Astrocyte (in vitro differentiated cells and primary cell): ENCODE results near the gene SEC24D. TPM values are rescaled to one million over a fixed set of nuclear protein-coding genes. Genes with fewer than 3 reads are reported as not detected.
A peak's percentile ranks its signal among the peaks of the same experiment; 100 is the strongest.

ENCODE experiments used
- DNase-seq: peaks from one replicate; pipeline ENCODE4 v3.0.0-alpha.2; 2010; ENCODE audit warnings: low read depth
- FAIRE-seq: peaks from 2 replicates; lab custom pipeline; 2011; peaks lifted over from hg19 to GRCh38; lab: Jason Lieb, UNC
- H2AFZ ChIP-seq: 2 replicates; pipeline ENCODE4 v1.6.0; 2012; ENCODE audit warnings: low read depth, low read length, inconsistent platforms
- H3K27ac ChIP-seq: 2 replicates; pipeline ENCODE4 v1.5.1; 2011; ENCODE audit warnings: low read depth, low read length, inconsistent platforms
- H3K27me3 ChIP-seq: 2 replicates; pipeline ENCODE4 v1.6.0; 2011; ENCODE audit warnings: low read length, inconsistent platforms; ENCODE audit not compliant: insufficient read depth
- H3K36me3 ChIP-seq: 2 replicates; pipeline ENCODE4 v1.5.1; 2011; ENCODE audit warnings: low read length, inconsistent platforms; ENCODE audit not compliant: insufficient read depth
- H3K4me1 ChIP-seq: 2 replicates; pipeline ENCODE4 v1.5.1; 2011; ENCODE audit warnings: low read length, inconsistent platforms; ENCODE audit not compliant: insufficient read depth
- H3K4me2 ChIP-seq: 2 replicates; pipeline ENCODE4 v1.6.0; 2012; ENCODE audit warnings: low read length, inconsistent platforms
- H3K4me3 ChIP-seq: 2 replicates; pipeline ENCODE4 v1.5.1; 2011; ENCODE audit warnings: low read depth, mild to moderate bottlenecking, low read length, inconsistent platforms; ENCODE audit not compliant: insufficient read depth
- H3K79me2 ChIP-seq: 2 replicates; pipeline ENCODE4 v1.6.0; 2012; ENCODE audit warnings: mild to moderate bottlenecking, low read length, inconsistent platforms; ENCODE audit not compliant: insufficient read depth
- H3K9ac ChIP-seq: 2 replicates; pipeline ENCODE4 v1.6.0; 2012; ENCODE audit warnings: mild to moderate bottlenecking, low read length, inconsistent platforms
- H3K9me3 ChIP-seq: 2 replicates; pipeline ENCODE4 v1.5.1; 2012; ENCODE audit warnings: low read depth, mild to moderate bottlenecking, low read length, inconsistent platforms; ENCODE audit not compliant: insufficient read depth
- H4K20me1 ChIP-seq: 2 replicates; pipeline ENCODE4 v1.6.0; 2012; ENCODE audit warnings: low read length, inconsistent platforms; ENCODE audit not compliant: insufficient read depth
- H3K27ac Mint-ChIP-seq: one replicate; pipeline ENCODE4 v1.8.0; 2021; ENCODE audit warnings: mild to moderate bottlenecking, mixed read lengths; ENCODE audit not compliant: unreplicated experiment
- H3K27me3 Mint-ChIP-seq: one replicate; pipeline ENCODE4 v1.8.0; 2021; ENCODE audit warnings: low read depth, mixed read lengths; ENCODE audit not compliant: unreplicated experiment
- H3K36me3 Mint-ChIP-seq: one replicate; pipeline ENCODE4 v1.8.0; 2021; ENCODE audit warnings: low read depth, mixed read lengths; ENCODE audit not compliant: unreplicated experiment
- H3K4me1 Mint-ChIP-seq: one replicate; pipeline ENCODE4 v1.8.0; 2021; ENCODE audit warnings: low read depth, mixed read lengths; ENCODE audit not compliant: unreplicated experiment
- H3K4me3 Mint-ChIP-seq: one replicate; pipeline ENCODE4 v1.8.0; 2021; ENCODE audit warnings: mild to moderate bottlenecking, moderate library complexity, mixed read lengths; ENCODE audit not compliant: unreplicated experiment
- H3K9me3 Mint-ChIP-seq: one replicate; pipeline ENCODE4 v1.8.0; 2021; ENCODE audit warnings: mild to moderate bottlenecking, mixed read lengths; ENCODE audit not compliant: unreplicated experiment
- CTCF ChIP-seq: IDR thresholded peaks from 2 replicates; pipeline ENCODE4 v1.5.1; 2011; ENCODE audit warnings: low read depth, mild to moderate bottlenecking, inconsistent platforms, low read length, moderate library complexity; ENCODE audit not compliant: insufficient read depth
- EZH2 ChIP-seq: IDR thresholded peaks from 2 replicates; pipeline ENCODE4 v1.6.1; 2012; ENCODE audit warnings: mild to moderate bottlenecking, low read length, inconsistent platforms; ENCODE audit not compliant: insufficient read depth
- total RNA-seq: library from RNA; stranded (reverse); gene quantifications from 2 replicates; pipeline ENCODE4 v1.2.1, GENCODE V29; 2021

SEC24D gene
- total RNA-seq, 1 donor from 2014 or later: 187 TPM

- H2AFZ ChIP-seq: no peak overlapping the region
- no peaks in the 10 kb centered on the region for H3K27me3 ChIP-seq
- H3K4me3 ChIP-seq: no peak overlapping the region
- H3K36me3 ChIP-seq: peaks cover 13% of the 10 kb centered on the region
- FAIRE-seq (no peak), DNase-seq (no peak)
- peak overlapping the region; percentile 14 for H3K4me2 ChIP-seq
- peaks cover 48% of the 10 kb centered on the region for H3K4me1 Mint-ChIP-seq
- H4K20me1 ChIP-seq: peaks cover 64% of the 10 kb centered on the region
- H3K4me3 Mint-ChIP-seq: peak overlapping the region; percentile 29
- H3K9me3 ChIP-seq: no peaks in the 10 kb centered on the region
- H3K9ac ChIP-seq: no peak overlapping the region
- no peaks in the 10 kb centered on the region for H3K27me3 Mint-ChIP-seq
- H3K27ac Mint-ChIP-seq: peak overlapping the region; percentile 49
- TF ChIP-seq CTCF (no peak), EZH2 (no peak)
- H3K27ac ChIP-seq: no peak overlapping the region
- H3K4me1 ChIP-seq: peaks cover 30% of the 10 kb centered on the region
- H3K79me2 ChIP-seq: peaks cover 55% of the 10 kb centered on the region
- peaks cover 23% of the 10 kb centered on the region for H3K36me3 Mint-ChIP-seq
- peaks cover 5% of the 10 kb centered on the region for H3K9me3 Mint-ChIP-seq
Measured at GRCh38 chr4:118775405-118775804, 60.5 kb downstream of the SEC24D start.

- Histone ChIP-seq H3K9me3 (no peaks in the 10 kb centered on the region), H3K27ac (peak overlapping the region; percentile 0), H3K79me2 (peaks cover 59% of the 10 kb centered on the region), H3K36me3 (peaks cover 18% of the 10 kb centered on the region), H3K4me1 (peaks cover 30% of the 10 kb centered on the region), H3K4me2 (peak overlapping the region; percentile 14), H2AFZ (no peak overlapping the region), H3K4me3 (no peak overlapping the region), H3K27me3 (no peaks in the 10 kb centered on the region), H4K20me1 (peaks cover 68% of the 10 kb centered on the region), H3K9ac (no peak overlapping the region)
- no peak for TF ChIP-seq CTCF
- no peak for TF ChIP-seq EZH2
- H3K36me3 Mint-ChIP-seq: peaks cover 19% of the 10 kb centered on the region
- no peak overlapping the region for H3K4me3 Mint-ChIP-seq
- peaks cover under 1% of the 10 kb centered on the region for H3K9me3 Mint-ChIP-seq
- no peaks in the 10 kb centered on the region for H3K27me3 Mint-ChIP-seq
- FAIRE-seq (no peak), DNase-seq (peak; percentile 48)
- peaks cover 53% of the 10 kb centered on the region for H3K4me1 Mint-ChIP-seq
- no peak overlapping the region for H3K27ac Mint-ChIP-seq
Measured at GRCh38 chr4:118774989-118775388, 60.9 kb downstream of the SEC24D start.

GRCh38 chr4:118774321-118774720 is 61.6 kb downstream of the SEC24D start:
- no peak for DNase-seq
- no peak overlapping the region for H3K9ac ChIP-seq
- peak overlapping the region; percentile 14 for H3K4me2 ChIP-seq
- Mint-ChIP-seq H3K4me3 (no peak overlapping the region), H3K4me1 (peaks cover 56% of the 10 kb centered on the region), H3K9me3 (no peaks in the 10 kb centered on the region), H3K36me3 (peaks cover 15% of the 10 kb centered on the region), H3K27me3 (no peaks in the 10 kb centered on the region), H3K27ac (no peak overlapping the region)
- no peak for TF ChIP-seq EZH2
- TF ChIP-seq CTCF: no peak
- H3K4me3 ChIP-seq: no peak overlapping the region
- no peak for FAIRE-seq
- H3K9me3 ChIP-seq: no peaks in the 10 kb centered on the region
- peak overlapping the region; percentile 0 for H3K27ac ChIP-seq
- no peak overlapping the region for H2AFZ ChIP-seq
- H3K36me3 ChIP-seq: peaks cover 23% of the 10 kb centered on the region
- peaks cover 34% of the 10 kb centered on the region for H3K4me1 ChIP-seq
- H4K20me1 ChIP-seq: peaks cover 75% of the 10 kb centered on the region
- H3K27me3 ChIP-seq: no peaks in the 10 kb centered on the region
- peaks cover 66% of the 10 kb centered on the region for H3K79me2 ChIP-seq
